GM19455 (cell line): ENCODE measurements around the gene TAAR2.
"Not testable (repeated sequence)": the region's sequence is repeated elsewhere in the genome, so short reads cannot be mapped to it uniquely, and the experiment has no call there.

Experiments used
- ATAC-seq: cut with Tn5 transposase; IDR thresholded peaks from one replicate; pipeline ENCODE4 v1.9.1; 2021; ENCODE audit not compliant: unreplicated experiment

TAAR2 gene, protein sequence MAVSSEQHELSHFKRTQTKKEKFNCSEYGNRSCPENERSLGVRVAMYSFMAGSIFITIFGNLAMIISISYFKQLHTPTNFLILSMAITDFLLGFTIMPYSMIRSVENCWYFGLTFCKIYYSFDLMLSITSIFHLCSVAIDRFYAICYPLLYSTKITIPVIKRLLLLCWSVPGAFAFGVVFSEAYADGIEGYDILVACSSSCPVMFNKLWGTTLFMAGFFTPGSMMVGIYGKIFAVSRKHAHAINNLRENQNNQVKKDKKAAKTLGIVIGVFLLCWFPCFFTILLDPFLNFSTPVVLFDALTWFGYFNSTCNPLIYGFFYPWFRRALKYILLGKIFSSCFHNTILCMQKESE

DNA sequence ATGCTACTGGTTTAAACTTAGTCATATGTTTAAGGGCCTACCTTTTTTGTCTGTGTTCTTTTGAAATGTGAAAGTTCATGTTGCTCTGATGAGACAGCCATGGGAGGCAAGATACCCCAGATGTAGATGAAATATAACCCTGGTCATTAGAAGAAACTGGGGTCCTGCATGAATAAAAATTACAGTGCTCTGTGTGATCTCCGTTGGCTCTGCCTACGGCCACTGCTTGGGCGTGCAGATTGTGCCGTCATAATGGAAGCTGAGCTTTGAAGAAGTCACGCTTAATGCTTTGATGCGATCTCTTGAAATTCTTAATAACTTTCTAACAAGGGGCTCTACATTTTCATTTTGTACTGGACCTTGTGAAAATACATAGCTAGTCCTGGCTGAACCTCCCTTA lies at the start of gene TAAR2:
TSS of gene TAAR2 (minus strand) at position 101 of the 400 bp plus-strand sequence. CDS start at position 101, 0 bp downstream.
- ATAC-seq: no peak

DNA sequence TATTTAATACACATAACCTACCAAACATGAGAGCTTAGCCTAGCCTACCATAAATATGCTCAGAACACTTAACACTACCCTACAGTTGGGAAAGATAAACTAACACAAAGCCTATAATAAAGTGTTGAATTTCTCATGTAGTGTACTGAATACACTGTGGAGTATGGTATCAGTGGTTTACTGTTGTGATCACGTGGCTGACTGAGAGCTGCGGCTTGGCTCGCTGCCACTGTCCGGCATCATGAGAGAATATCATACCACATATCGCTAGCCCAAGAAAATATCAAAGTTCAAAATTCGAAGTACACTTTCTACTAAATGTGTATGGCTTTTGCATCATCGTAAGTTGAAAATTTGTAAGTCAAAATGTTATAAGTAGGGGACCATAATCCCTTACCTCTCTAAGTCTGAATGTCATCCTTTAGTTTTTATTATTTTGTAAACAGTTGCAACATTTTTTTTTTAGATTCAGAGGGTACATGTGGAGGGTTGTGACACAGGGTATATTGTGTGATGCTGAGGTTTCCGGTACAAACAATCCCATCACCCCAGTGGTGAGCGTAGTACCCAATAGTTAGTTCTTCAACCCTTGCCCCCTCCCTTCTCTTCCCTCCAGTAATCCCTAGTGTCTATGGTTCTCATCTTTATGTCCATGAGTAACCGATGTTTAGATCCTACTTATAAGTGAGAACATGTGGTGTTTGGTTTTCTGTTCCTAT lies 49.5 kb upstream of the TAAR2 start:
- no peak for ATAC-seq

DNA sequence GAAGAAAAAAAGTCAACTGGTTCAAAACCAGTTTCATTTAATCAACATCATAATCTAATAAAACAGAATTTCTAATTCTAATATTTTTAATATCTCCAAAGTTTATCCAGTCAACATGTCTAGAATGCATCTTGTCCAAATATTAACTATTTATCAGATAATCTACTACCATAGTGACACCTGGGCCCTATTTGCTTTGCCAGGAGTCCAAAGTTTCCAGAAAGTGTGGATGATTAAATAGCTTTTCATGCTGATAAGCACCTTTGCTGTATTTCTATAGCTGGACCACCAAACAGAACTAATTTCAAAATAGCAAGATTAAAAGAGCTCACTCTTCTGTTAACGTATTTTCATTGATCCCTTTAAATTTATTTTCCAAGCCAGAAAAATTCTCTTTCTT lies 47.2 kb upstream of the TAAR2 start:
- no peak for ATAC-seq

DNA sequence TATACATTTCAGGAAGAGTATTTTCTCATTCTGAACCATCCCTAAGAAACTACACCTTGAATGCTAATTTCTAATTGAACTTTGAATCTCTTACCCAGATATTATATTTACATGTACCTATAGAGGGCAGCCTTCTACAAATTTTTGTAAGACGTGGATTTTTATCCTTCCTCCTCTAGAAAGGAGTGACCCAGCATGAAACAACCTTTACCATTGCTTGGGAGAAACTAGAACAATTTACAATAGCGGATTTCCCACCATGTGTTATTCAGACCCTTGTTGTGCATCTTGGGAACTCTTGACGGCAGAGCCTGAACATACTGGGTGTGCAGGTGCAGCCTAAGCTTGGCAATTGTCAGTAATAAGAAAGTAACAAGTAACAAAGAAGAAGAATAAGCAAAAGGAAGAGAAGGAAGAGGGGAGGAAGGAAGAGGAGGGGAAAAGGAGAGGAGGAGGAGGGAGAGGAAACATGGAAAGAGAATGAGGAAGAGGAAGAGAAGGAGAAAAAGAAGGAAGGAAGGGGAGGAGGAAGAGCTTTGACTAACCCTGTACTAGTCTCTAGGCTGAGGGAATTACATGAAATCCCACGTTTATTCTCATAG lies 45.7 kb upstream of the TAAR2 start:
- ATAC-seq: peak; percentile 74

DNA sequence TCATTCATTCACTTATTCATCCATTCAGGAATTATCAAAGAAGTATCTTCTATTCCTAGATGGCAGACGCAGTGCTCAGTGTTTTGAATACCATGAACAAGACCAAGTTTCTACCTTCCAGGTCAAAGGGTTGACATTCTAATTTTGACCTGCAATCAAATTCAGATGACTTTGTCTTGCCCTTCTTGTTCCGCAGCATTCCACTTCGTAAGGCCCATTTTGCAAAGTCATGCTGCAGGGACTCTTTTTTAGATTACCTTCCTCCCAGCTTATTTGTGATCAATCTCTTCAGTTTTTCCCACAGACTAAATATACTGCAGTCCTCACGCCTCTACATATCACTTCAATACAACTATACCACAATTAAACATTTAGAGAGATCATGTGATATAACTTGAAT lies 42.0 kb upstream of the TAAR2 start:
- ATAC-seq: no peak

DNA sequence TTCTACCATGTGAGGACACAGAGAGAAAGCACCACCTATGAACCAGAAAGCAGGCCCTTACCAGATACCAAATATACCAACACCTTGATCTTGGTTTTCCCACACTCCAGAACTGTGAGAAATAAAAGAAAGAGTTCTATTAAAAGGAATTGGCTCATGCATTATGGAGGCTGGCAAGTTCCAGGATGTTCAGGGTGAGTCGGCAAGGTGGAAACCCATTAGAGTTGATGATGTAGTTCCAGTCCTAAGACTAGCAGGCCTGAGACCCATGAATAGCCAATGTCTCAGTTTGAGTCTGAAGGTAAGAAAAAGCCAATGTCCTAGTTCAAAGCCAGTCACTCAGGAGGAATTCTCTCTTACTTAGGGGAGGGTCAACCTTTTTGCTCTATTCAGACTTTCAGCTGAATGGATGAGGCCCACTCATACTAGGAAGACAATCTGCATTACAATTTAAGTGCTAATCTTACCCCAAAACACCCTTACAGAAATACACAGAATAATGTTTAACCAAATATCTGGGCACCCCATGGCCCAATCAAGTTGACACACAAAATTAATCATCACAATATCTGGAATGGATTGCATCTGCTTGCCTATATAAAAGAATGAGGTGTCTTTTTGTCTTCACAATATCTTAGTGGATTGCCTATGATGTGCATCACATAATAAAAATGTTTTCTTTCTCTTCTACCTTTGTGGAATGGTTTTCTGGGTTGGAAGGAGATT lies 40.4 kb upstream of the TAAR2 start:
- no peak for ATAC-seq

DNA sequence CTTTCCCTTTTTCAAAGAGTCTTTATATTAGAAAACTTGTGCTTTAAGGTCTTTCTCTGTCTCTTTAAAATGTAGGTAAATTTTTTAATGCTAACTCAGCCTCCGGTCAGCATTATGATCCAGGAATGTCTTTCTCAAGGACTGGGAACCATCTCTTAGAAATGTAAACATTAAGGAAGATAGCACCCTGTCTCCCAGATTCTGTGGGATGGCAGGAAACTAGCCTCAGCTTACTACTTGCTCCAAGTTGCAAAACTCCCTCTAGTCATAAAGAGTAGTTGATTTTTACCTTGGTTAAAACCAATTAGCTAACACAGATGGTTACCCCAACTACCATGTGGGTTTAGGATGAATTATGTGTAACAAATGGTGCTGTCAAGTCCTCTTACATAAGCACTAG lies 39.6 kb upstream of the TAAR2 start:
- no peak for ATAC-seq

DNA sequence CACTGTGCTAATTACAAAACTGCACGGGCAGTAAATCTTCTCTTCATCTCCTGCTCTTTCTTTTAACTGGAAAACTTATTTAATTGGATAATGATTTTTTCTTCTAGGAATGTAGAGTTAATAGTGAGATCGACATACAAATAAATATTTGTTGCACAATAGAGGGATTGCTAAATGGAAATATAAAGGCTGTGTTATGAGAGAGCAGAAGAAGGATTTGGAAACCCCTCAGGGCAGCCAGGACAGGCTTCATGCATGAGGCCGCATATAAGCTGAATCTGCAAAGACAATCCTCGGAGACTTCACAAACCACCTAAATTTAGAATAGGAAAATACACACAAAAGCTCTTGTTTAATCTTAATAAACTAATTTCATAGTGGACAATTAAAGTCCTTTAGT lies 37.8 kb upstream of the TAAR2 start:
- no peak for ATAC-seq

DNA sequence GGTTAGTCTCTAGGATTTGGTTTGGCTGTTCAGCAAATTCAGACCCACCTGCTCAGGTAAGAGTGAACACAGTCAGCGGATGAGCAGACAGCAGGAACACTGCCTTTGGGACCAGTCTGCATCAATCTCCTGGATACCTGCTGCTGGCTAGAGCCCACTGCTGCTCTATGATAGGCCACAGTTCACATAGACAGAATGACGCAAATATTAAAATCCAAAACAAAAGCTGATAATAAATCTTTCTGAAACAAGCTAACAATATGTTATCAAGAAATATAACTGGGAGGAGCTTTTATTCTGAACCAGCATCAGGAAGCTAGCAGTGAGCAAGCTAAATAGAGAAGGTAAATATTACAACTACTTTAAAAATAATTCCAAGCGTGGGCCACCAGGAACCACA lies 35.0 kb upstream of the TAAR2 start, which contains the start of gene TAAR1:
TSS of gene TAAR1 (minus strand) at position 101 of the 400 bp plus-strand sequence. CDS start 13,179 bp downstream, outside the sequence.
- no peak for ATAC-seq

DNA sequence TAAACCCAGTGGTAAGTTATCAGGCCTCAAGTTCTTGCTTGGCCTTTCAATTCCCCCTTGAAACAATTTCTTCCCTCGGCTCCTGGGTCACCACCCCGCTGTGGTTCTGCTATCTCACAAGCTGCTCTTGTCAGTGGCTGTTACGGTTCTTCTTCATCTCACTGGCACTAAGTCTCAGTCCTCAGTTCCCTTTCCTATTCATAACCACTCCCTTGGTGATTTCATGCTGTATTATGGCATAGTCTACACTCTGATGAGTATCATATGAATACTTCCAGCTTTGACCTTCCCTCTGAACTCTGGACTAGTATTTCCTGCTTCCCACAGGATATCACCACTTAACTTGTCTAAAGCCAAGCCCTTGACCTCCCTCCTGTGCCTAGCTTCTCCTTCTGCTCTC lies 27.0 kb upstream of the TAAR2 start:
- peak; percentile 44 for ATAC-seq

DNA sequence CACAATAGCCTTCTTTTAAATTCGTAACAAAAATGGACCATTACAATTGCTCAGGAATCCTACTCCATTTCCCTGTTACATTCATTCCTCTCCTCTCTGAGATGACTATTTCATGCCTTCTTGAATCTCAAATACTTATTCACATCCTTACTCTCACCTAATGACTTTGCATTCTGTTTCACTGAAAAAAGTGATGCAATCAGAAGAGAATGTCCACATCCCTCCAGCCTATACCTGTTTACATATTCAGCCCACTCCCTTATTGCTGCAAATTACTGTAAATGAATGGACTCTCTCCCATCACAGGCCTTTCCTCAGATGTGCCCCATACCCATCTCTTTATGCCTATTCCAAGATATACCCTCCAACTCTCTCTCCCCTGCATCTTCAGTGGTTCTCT lies 26.4 kb upstream of the TAAR2 start:
- no peak for ATAC-seq

DNA sequence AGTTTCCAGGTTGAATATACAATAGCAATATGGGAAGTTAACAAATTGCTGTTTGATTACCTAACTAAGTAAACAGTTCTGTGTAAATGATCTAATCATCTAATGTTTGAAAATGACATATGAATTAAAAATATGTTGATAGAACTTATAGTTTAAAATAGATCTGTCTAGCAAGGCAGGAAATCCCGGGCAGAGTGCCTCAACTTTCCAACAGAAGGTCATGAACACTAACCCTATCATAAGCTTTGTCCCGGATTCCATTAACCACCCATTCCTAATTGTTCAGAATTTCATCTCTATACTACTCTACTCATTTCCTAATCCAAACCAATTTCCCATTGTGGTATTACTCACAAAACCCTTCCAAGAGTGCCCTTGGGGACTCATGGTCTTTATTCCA lies 24.8 kb upstream of the TAAR2 start:
- no peak for ATAC-seq

DNA sequence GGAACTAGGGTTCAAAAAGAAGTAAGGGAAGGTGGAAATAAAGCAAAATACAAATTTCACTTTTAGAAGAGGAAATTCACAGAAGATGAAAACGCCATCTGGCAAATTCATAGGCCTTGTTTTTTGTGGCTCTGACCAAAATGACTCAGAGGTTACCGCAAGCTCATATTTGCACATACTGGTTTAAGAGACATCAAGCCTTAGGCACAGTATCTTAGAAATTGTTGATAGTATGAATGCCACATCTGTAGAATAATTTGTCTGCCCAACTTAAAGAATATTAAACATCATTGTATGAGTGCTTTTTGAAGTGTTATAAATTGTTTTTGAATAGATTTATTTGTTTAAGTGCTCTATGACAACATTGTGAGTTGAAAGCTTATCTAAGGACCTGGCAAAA lies 24.3 kb upstream of the TAAR2 start:
- ATAC-seq: peak; percentile 89

DNA sequence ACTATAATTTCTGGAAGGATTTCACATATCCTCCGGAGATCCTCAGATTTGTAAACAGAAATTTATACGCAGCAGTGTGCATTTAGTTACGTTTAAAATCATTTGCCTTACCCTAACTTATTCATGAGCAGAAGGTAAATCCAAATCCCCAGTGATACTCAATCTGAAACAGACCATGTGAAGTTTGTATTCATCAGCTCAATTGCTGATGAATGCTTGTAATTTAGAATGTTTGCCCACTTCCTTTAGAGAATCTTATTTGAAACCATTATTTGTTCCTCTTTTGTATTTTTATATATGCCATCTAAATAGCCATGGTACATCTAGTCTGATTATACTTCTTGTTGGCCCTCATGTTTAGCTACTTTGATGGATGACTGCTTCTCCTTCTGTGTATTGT lies 19.5 kb upstream of the TAAR2 start:
- ATAC-seq: no peak

DNA sequence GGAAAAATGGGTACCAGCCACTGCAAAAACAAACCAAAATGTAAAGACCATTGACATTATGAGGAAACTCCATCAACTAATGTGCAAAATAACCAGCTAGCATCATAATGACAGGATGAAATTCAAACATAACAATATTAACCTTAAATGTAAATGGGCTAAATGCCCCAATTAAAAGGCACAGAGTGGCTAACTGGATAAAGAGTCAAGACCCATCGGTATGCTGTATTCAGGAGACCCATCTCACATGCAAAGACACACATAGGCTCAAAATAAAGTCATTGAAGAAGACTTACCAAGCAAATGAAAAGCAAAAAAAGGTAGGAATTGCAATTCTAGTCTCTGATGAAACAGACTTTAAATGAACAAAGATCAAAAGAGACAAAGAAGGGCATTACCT lies 13.1 kb upstream of the TAAR2 start:
- ATAC-seq: not testable (repeated sequence)

DNA sequence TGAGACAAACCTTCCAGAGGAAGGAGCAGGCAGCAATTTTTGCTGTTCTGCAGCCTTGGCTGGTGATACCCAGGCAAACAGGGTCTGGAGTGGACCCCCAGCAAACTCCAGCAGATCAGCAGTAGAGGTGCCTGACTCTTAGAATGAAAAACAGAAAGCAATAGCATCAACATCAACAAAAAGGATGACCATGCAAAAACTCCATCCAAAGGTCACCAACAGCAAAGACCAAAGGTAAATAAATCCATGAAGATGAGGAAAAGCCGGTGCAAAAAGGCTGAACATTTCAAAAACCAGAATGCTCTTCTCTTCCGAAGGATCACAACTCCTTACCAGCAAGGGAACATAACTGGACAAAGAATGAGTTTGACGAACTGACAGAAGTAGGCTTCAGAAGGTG lies 11.8 kb upstream of the TAAR2 start:
- ATAC-seq: not testable (repeated sequence)

DNA sequence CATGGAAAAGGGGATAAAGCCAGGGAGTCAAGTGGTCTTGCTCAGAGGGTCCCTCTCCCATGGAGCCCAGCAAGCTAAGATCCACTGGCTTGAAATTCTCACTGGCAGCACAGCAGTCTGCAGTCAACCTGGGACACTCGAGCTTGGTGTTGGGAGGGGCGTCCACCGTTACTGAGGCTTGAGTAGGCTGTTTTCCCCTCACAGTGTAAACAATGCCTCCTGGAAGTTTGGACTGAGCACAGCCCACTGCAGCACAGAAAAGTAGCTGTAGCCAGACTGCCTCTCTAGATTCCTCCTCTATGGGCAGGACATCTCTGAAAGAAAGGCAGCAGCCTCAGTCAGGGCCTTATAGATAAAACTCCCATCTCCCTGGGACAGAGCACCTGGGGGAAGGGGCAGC lies 11.2 kb upstream of the TAAR2 start:
- ATAC-seq: not testable (repeated sequence)

DNA sequence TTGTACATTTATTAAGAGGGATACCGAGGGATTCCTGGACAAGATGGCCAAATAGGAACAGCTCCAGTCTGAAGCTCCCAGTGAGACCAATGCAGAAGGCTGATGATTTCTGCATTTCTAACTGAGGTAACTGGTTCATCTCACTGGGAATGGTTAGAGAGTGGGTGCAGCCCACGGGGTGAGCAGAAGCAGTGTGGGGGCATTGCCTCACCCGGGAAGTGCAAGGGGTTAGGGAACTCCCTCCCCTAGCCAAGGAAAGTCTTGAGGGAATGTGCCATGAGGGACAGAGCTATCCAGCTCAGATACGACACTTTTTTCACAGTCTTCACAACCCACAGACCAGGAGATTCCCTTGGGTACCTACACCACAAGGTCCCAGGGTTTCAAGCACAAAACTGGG lies 10.7 kb upstream of the TAAR2 start:
- ATAC-seq: no peak

DNA sequence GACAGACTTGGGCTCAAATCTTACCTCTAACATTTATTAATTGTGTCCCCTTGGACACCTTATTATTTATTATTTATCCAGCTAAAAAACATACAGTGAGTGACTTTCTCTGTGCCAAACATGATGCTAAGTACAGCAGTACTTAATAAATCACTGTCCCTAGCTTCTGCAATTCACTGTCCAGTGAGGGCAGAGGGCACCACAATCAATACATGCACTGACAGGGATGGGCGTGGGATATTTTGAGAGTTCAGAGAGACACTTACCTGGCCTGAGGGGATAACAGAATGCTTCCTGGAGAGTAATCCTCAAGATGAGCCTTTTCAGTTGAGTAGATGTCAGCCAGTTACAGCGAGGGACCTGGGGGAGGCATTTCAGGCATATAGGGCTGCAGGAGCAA lies 9.3 kb upstream of the TAAR2 start:
- ATAC-seq: no peak

DNA sequence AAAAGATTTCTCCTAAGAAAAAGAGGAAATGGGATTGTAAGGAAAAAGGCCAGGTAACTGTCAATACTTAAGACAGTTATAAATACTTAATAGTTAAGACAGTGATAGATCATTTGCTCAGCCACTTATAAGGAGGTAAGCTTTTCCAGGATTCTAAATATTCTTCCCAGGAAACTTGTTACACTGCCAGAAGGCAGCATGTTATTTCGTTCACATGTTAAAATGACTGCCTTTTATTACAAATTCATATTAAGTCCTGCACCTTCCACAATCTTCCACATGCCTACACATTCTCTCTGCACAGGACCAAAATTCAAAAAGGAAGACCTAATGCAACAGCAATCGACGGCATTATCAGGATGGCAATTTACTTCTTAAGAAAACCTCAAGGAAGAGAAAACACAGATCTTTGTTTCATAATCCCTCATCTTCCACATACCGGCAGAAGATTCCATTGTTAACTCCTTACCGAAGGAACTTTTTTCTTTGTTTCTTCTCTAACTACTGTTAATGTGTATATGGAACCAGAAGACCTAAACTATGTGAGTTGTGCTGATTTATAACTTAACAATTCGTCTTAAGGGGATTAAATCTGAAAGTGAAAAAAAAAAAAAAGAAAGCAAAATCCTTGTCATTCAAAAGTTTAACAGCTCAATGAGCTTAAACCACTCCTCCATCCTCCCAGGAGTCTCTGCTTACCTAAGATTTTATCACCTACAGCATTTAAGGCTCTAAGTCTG lies 799 bp downstream of the TAAR2 start:
- ATAC-seq: no peak

DNA sequence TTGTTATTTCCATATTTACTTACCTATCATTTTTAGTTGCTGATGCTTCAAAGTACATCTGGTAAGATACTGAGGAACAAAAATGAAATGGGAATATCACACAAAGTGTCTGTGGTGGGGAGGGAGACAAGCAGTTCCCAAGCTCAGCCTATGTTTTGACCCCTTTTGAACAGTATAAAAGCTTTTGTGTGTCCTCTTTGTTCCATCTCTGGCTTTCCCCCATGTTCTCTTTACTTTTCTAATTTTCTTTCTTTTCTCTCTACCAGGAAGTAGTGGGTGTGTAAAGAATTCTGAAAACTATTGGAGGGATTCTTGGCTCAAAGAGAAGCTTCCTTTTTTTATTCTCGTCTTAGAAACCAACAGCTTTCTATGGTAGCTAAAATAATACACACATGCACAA lies 7.4 kb downstream of the TAAR2 start:
- ATAC-seq: no peak
